RCC 7860 (cell line): ENCODE data around the gene ADAM33.

Source experiments
- DNase-seq: peaks from one replicate; pipeline ENCODE4 v3.0.0-alpha.2; 2015; ENCODE audit warnings: low spot score
- FAIRE-seq: peaks from 2 replicates; lab custom pipeline; 2012; peaks lifted over from hg19 to GRCh38; lab: Jason Lieb, UNC

The ADAM33 gene

DNA sequence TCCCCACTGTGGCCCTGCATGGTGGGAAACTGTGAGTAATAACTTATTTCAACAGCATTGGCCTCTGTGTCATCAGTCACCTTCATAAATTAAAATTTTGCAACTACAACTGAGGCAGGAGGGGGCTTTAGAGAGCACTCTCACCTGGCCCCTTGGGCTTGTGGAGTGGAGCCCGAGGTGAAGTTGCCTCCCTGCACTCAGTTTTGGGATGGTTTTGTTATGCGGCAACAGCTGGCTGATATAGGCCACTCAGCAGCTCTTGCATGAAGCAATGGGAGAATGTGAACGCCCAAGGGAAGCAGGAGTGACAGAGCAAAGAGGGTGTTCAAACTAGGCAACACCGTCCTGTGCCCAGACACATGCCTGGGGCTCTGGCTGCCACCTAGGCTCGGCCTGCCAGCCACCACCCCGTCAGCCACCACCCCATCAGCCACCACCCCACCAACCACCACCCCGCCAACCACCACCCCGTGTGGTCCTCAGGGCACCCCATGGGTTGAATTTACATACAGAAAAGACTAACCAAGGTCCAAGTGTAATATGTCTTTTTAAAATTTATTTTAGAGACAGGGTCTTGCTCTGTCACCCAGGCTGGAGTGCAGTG lies 14.3 kb downstream of the ADAM33 start:
- DNase-seq = no peak
- FAIRE-seq = no peak

- no peak for DNase-seq
- FAIRE-seq = no peak
Observed at GRCh38 chr20:3663858-3664257, 18.0 kb downstream of the ADAM33 start.

GRCh38 chr20:3663031-3663701 lies 18.6 kb downstream of the ADAM33 start, which contains the start of gene GFRA4:
GFRA4 (minus strand) TSS chr20:3663399; CDS start chr20:3663399, 0 bp downstream.
- DNase-seq = no peak
- FAIRE-seq = no peak

GRCh38 chr20:3661814-3662665 lies 19.8 kb downstream of the ADAM33 start:
- FAIRE-seq = no peak
- DNase-seq = no peak

GRCh38 chr20:3661060-3661813 lies 20.6 kb downstream of the ADAM33 start:
- no peak for FAIRE-seq
- no peak for DNase-seq

DNA sequence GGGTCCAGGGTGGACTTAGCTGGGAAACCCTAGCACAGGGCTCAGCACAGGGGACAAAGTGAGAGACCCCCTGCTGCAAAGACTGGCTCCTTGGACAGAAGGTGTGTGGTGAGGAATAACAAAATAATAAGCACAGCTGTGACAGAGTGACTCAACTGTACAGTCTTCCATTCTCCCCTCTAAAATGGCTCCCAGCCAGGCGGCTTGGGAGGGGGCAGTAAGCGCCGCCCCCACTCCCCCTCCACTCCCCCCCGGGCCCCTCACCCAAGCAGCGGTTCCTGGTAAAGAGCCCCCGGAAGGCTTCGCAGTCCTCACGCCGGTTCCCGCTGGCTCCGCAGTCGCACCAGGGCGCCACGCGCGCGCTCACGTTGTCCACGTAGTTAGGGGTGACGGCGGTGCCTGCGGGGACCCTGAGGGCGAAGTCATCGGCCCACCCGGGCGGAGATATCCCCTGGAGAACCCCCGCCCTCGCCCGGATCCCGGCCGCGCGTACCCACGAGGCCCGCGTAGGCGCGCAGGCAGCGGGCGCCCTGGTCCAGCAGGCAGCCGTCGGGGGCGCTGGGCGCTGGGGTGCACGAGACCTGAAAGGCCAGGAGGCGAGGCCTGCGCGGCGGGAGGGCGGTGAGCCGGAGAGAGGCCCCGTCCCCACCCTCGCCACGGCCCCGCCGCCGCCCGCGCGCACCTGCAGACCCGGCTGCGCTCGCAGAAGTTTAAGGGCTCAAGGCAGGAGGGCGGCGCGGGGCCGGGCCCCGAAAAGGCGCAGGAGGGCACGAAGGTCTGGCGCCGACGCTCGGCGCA lies 21.3 kb downstream of the ADAM33 start:
- DNase-seq = no peak
- no peak for FAIRE-seq

GRCh38 chr20:3659492-3660261 lies 22.1 kb downstream of the ADAM33 start:
- DNase-seq (no peak), FAIRE-seq (no peak)

GRCh38 chr20:3658716-3659491 lies 22.9 kb downstream of the ADAM33 start:
- DNase-seq (no peak), FAIRE-seq (no peak)

DNA sequence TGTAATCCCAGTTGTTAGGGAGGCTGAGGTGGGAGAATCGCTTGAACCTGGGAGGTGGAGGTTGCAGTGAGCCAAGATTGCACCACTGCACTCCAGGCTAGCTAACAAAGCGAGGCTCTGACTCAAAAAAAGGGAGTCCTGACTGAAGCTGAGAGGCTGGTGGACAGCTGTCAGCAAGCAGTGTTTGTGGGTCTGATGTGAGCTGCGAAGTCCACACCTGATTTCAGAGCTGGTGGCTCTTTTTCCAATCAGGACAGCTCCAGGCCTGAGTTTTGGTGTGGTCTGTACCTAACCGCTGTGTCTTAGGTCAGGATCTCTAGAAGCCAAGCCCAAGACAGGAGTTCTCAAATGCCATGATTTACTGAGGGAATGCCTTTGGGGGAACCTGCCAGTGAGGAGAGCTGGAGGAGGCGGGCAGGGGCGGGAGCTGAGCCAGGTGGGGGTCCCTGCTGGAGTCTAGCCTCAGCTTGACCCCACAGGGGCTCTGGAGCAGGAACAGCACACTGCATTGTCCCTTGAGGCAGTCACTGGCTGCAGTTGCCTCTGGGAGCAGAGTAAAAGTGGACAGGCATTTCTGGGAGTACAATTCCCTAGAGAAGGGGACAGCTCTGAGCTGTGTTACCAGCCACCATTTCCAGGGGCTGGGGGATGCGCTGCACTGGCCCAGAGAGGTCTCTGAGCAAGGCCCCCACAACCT lies 23.6 kb downstream of the ADAM33 start:
- FAIRE-seq (no peak), DNase-seq (no peak)

GRCh38 chr20:3655131-3655405 lies 26.7 kb downstream of the ADAM33 start:
- DNase-seq (no peak), FAIRE-seq (no peak)

GRCh38 chr20:3654326-3655130 lies 27.3 kb downstream of the ADAM33 start:
- DNase-seq (no peak), FAIRE-seq (no peak)

GRCh38 chr20:3653921-3654320 lies 27.9 kb downstream of the ADAM33 start:
- DNase-seq (no peak), FAIRE-seq (no peak)

DNA sequence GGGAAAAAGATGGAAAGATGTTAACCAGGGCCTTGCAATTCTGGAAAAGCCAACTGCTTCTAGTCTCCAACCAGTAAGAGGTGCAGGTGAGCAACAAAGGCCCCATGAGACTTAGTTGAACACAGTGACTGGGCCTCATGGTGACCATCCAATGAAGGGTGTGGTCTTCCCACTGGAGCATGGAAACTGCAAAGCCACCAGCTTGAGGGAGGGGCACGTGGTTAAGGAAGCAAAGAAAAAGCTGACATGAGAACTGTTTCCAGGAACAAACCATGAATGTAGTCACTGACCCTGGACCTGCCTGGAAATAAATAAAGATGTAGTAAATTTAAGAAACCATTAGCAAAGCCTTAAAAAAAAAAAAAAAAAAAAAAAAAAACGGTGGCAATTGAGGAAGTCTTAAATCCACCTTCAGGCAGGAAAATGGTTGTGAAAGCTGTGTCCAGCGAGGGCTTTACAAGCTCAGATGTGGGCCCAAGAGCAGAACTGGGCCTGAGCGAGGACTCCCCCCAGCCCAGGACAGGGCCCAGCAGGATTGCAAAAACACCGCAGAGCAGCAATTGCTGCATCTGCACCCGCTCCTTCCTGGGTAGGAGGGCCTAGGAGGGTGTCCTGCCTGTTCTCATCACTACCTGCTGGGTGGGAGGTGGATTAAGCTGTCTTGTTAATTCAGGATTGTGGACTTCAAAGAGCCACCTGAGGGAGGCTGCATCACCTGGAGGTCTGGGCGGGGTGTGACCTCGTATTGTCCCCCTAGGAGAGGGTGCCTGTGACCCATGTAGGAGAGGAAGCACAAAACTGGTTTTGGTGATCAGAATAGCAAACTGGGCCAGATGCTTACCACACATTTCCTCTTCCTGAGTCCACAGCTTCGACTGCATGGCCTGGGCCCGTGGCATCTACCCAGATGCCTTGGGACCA lies 28.9 kb downstream of the ADAM33 start:
- FAIRE-seq (no peak), DNase-seq (no peak)

DNA sequence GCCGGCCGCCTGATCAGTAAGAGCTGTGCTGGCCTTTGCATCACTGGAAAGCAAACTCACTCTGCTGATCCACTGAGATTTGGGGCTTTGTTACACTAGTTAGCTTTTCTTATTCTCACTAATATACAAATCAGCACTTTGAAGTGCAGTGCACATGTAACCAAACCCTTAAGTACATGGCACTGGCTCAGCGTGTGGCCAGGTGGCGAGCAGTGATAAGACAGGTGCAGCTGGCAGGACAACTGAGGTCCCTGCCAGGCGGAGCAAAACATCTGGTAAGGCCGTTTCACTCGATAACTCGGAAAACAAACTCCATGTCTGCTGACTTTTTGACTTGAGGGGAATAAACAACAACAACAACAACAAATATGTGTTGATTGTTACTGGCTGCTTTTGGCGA lies 29.6 kb downstream of the ADAM33 start:
- no peak for FAIRE-seq

DNA sequence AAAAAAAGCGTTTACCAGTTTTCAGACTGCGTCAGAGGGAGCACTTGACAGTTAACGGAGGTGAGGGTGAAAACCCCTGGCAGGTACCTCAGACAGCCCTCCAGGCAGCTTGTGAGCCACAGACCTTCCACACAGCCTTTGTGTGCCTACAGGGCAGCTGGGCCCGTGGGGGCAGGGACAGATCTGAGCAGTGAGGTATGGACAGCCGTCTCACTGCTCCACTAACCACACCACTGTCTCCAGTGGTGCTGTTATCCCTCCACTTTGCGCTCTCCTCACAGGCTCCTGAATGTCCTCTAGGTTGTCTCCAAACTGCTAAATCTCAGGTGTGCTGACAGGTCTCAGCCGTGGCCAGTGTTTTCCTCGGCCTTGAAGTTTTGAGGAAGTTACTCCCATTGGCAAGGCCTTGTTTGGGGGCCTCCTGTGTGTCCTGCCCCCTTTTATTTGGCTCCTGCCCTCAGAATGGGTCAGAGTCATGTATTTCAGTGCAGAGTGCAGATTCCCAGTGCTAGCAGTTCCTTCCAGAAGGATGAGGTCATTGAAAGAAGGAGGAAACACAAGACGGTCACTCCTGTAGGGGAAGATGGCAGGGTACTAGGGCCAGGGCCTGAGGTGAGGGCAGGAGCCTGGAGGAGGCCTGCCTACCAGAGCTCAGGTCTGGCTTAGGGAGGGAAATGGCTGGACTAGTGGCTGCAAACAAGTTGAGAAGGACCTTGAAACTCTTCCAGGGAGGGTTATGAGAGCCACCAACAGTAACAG lies 30.4 kb downstream of the ADAM33 start:
- FAIRE-seq (no peak), DNase-seq (no peak)

More for the DNA sequence above, 29.6 kb downstream of the ADAM33 start:
- DNase-seq = no peak

DNA sequence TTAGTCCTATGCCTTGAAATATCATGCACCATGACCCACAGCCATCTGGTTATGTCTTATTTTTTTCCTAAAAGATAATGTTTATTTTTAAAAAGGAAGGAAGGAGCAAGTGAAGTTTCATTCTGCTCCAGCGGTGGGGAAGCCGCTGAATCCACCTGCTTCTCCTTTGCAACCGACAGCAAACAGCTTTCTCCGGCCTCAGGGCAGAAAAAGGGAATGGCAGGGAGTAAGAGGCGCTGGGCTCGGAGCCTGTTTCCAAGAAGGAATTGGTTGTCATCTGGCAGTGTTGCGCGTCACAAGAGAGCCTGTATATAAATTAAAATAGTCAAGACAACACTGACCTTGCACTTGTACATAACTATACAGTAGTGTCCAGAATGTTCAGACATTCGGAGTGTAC lies 32.9 kb downstream of the ADAM33 start:
- DNase-seq (no peak), FAIRE-seq (no peak)
